Activated T-cell treated with anti-CD3 and anti-CD28 coated beads for 48 hours (primary cell): ENCODE measurements around the gene CLDN24.
"Not testable (repeated sequence)": the region's sequence is repeated elsewhere in the genome, so short reads cannot be mapped to it uniquely, and the experiment has no call there.

Experiments
- DNase-seq: peaks from one replicate; pipeline ENCODE4 v3.0.0-alpha.2; 2020; ENCODE audit warnings: low read depth

CLDN24 gene

GRCh38 chr4:183347146-183347545 lies 24.9 kb upstream of the CLDN24 start:
- DNase-seq, result no peak

- DNase-seq, result no peak
Observed at GRCh38 chr4:183345261-183345660, 23.0 kb upstream of the CLDN24 start.

- no peak for DNase-seq
Observed at GRCh38 chr4:183344523-183345255, 22.5 kb upstream of the CLDN24 start.

GRCh38 chr4:183343730-183344129 lies 21.5 kb upstream of the CLDN24 start:
- no peak for DNase-seq

GRCh38 chr4:183342541-183343533 lies 20.6 kb upstream of the CLDN24 start:
- no peak for DNase-seq

GRCh38 chr4:183337833-183338232 lies 15.6 kb upstream of the CLDN24 start:
- no peak for DNase-seq

- no peak for DNase-seq
Observed at GRCh38 chr4:183337349-183337748, 15.1 kb upstream of the CLDN24 start.

GRCh38 chr4:183335369-183335940 lies 13.2 kb upstream of the CLDN24 start:
- no peak for DNase-seq

GRCh38 chr4:183333983-183334382 lies 11.8 kb upstream of the CLDN24 start:
- DNase-seq, result no peak

GRCh38 chr4:183333202-183333601 lies 11.0 kb upstream of the CLDN24 start:
- DNase-seq, result no peak

GRCh38 chr4:183332447-183332846 lies 10.2 kb upstream of the CLDN24 start:
- no peak for DNase-seq

GRCh38 chr4:183330841-183331240 lies 8.6 kb upstream of the CLDN24 start:
- DNase-seq, result no peak

GRCh38 chr4:183329954-183330742 lies 7.9 kb upstream of the CLDN24 start:
- no peak for DNase-seq

GRCh38 chr4:183329244-183329643 lies 7.0 kb upstream of the CLDN24 start:
- DNase-seq, result no peak

GRCh38 chr4:183328832-183329231 lies 6.6 kb upstream of the CLDN24 start:
- no peak for DNase-seq

- no peak for DNase-seq
Observed at GRCh38 chr4:183327827-183328226, 5.6 kb upstream of the CLDN24 start.

GRCh38 chr4:183326853-183327252 lies 4.6 kb upstream of the CLDN24 start:
- no peak for DNase-seq

- DNase-seq, result not testable (repeated sequence)
Observed at GRCh38 chr4:183326387-183326786, 4.2 kb upstream of the CLDN24 start.

- no peak for DNase-seq
Observed at GRCh38 chr4:183324619-183325018, 2.4 kb upstream of the CLDN24 start.

- DNase-seq, result not testable (repeated sequence)
Observed at GRCh38 chr4:183324056-183324455, 1.8 kb upstream of the CLDN24 start.

- no peak for DNase-seq
Observed at GRCh38 chr4:183323295-183323694, 1.1 kb upstream of the CLDN24 start.

GRCh38 chr4:183321516-183321915 lies 710 bp downstream of the CLDN24 start:
- DNase-seq, result no peak
